MV-4-11 (cell line): ENCODE results near the gene INAVA.
"Not testable (repeated sequence)": the region's sequence is repeated elsewhere in the genome, so short reads cannot be mapped to it uniquely, and the experiment has no call there.

Source experiments
- DNase-seq: peaks from one replicate; lab custom pipeline; 2025; lab: John Stamatoyannopoulos, UW

The INAVA gene

DNA sequence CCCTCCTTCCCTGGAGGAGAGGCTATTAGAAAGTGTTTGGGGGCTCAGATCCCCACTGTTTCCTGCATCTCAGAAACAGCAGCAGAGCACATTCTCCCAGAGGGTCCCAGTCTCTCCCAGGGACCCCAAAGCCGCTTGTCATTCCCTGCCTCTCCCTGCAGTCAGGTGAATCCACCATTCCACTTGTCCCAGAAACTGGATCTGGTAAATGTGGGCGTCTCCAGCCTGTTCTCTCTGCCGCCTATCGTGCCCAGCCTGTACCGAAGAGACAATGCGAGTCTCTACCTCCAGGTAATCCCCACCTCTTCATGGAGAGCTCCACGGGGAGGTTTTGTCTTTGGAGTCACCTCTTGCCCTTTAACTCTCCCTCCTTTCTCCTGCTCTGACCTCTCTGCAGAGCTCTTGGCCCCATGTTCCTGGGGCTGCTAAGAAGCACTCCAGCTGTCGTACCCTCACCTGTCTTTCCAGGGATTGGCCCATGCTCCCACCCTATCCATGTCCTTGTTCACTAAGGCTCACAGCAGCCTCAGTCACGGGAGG lies 26.9 kb downstream of the INAVA start:
- no peak for DNase-seq

DNA sequence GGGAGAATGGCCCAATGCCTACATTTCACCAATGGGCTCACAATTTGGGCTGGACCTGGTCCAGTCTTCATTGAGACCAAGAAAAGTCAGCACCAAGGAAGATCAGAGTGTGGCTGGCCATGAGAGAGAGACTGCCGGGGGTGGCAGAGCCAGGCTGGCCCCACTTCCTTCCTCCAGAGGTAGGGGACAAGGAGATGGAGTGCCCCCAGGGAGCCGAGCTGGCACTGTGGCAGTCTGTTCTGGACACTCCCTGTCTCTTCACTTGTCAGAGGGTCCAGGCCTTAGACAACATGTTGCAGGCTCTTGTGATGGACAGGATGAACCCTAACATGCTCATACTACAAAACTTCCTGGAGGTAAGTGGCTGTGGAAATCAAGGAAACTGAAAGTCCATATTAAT lies 27.7 kb downstream of the INAVA start:
- DNase-seq, result no peak

DNA sequence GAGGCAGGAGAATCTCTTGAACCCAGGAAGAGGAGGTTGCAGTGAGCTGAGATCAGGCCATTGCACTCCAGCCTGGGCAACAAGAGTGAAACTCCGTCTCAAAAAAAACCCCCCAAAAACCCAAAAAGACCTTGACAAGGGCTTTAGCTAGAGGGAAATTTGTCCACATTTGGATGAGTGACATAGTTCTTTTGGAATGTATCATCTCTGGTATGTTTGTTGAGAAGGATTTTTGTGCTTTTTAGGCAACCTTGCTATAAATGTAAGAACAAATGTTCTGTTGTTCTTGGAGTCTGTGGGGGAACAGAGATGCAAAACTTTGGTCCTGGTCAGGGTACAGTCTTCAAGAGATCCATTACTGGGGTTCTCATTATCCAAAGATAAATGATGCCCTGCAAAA lies 28.9 kb downstream of the INAVA start:
- no peak for DNase-seq

DNA sequence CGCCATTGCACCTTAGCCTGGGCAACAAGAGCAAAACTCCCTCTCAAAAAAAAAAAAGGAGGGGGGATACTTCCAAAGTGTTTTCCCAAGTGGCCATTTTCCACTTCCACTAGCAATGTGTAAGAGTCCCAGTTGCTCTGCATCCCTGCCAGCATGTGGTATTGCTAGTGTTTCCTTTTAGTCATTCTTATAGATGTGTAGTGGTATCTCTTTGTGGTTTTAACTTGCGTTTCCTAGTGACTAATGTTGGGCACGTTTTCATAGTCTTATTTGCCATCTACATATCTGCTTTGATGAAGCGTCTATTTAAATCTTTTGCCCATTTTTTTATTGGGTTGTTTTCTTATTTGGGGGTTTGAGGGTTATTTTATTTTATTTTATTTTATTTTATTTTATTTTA lies 31.1 kb downstream of the INAVA start:
- DNase-seq, result peak; percentile 75

DNA sequence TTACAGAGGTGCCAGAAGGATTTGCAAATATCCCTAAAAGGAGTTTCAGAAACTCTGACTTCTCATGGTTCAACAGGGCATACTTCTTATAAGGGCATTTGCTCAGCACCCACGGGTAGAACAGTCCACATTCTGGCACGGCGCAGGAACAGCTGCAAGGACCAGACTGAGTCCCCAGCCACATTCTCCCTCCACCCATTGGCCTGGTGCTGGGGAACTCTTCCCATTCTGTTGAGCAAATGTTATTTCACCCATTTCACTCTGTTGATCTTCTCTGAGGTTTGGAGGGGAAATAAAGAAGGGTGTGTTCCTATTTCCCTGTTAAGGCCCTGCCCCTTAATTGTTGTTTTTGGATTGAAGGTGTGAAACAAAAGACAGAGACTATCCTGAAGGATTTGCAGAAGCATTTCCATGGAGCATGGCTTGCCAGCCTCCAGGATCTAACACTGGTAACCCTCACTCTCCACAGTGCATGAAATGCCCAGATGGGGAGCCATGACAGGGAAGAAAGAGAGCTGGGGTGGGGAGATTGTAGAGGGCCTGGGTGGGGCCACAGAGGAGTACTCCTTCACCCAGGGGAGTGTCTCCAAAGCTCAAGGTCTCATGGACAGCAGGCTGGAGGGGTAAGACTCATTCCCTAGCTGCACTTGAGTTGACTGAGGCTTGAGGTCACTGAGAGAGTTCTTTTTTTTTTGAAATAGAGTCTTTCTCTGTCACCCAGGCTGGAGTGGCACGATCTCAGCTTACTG lies 35.0 kb downstream of the INAVA start:
- DNase-seq, result no peak

DNA sequence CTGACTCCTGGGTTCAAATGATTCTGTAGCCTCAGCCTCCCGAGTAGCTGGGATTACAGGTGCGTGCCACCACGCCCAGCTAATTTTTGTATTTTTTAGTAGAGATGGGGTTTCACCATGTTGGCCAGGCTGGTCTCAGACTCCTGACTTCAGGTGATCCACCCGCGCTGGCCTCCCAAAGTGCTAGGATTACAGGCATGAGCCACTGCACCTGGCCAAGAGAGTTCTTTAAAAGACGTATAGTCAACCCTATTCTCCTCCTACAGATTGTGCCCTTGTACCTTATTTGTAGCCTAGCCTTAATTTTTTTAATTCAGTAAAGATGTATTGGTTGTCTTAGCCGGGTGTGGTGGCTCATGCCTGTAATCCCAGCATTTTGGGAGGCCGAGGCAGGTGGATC lies 35.6 kb downstream of the INAVA start:
- not testable (repeated sequence) for DNase-seq

DNA sequence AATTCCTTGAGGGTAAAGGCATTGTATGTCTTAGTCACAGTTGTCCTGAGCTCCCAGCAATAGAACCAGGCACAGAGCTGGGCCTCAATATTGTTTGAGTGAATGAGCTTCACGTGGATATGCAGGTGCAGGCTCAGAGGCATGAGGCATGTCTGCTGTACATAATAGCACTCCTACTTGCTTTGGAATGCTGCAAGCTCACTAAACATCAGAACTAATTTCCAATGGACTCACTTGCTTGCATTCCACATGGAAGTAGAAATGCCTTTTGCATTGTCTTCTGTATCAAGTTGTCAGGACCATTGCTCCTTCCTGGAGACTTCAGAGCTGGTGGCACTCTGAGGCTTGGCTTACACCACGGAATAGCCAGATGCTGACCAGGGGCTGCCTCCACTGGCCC lies 37.1 kb downstream of the INAVA start:
- DNase-seq, result no peak

DNA sequence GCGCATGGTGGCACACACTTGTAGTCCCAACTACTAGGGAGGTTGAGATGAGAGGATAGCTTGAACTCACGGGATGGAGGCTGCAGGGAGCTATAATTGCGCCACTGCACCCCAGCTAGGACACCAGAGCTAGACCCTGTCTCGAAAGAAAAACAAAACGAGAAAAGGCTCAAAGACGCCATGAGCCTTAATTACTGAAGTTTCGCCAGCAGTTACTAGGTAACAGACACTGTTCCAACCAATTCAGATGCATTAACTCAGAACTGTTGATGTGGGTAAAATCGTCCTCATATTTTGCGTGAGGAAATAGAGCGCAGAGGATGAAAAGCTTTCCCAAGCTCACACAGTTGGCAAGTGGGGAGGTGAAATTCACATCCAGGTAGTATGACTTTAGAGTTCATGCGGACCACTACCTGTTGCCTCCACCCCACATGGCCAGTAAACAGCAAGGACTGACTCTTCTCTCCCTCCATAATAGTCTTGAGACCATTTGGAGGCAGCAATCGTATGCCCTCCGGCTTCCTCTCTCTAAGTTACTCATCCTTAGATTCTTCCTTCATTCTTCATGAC lies 40.1 kb downstream of the INAVA start:
- DNase-seq, result no peak

DNA sequence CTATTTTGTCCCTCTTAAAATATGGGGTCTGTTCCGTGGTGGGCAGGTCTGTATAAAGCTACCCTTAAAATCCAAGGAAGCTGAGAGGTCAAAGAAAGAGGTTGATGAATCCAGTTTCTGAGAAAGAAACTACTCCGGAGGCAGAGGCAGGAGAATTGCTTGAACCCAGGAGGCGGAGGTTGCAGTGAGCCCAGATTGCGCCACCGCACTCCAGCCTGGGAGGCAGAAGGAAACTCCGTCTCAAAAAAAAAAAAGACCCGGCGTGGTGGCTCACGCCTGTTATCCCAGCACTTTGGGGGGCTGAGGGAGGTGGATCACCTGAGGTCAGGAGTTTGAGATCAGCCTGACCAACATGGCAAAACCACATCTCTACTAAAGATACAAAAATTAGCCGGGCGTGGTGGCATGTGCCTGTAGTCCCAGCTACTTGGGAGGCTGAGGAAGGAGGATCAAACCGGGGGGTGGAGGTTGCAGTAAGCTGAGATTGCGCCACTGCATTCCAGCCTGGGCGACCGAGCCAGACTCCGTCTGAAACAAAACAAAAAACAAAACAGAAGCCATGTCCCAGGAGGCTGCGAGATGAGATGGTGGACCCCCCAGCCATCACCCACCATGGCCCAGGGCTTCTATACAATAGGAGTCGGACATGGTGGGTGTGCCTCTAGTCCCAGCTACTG lies 40.7 kb downstream of the INAVA start:
- not testable (repeated sequence) for DNase-seq

DNA sequence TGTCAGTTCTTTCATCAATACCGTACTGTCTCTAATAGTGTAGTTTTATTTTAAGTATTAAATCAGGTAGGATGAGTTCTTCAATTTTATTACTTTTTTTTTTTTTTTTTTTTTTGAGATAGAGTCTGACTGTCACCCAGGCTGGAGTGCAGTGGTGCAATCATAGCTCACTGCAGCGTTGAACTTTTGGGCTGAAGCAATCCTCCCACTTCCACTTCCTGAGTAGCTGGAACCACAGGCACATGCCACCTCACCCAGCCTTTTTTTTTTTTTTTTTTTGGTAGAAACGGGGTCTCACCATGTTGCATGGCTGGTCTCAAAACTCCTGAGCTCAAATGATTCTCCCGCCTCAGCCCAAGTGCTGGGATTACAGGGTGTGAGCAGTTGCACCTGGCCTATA lies 44.3 kb downstream of the INAVA start:
- DNase-seq, result peak; percentile 96

DNA sequence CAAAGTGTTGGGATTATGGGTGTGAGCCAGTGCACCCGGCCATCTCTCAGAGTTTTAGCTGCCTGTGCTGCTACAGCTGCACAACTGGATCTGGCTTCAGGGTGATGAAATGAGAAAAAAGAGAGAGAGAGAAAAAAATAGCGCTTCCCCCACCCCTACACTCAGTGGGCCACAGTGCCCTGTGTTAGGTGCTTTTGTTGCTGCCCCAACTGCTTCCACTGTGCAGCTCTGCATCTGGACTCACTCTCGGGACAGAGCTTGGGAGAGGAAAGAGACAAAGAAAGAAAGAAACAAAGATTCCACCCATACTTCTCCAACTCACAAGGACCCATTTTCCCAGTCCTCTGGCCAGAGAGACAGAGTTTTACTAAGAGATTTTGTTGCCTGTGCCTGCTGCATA lies 50.4 kb downstream of the INAVA start:
- no peak for DNase-seq

DNA sequence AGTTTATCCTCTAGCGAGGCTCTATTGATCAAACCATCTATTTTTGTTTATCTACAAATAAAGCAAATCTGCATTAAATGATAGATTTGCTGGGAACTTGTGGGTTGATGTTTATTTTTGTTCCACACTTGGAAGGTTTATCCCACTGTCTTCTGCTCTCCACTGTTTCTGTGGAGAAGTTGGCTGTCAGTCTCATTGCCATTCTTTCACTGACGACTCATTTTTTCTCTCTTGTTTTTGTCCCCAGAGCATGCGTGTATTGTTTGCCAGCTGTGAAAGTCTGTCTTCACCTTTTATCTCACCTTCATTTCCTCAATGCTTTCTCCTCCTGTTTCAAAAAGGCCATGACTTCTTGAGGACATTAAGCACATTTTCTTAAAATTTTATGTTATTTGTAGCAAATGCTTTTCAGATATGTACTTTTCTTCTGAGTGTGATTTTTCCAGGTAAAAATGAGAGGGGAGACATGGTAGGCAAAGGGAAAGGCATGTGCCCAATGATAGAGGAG lies 52.4 kb downstream of the INAVA start:
- no peak for DNase-seq

DNA sequence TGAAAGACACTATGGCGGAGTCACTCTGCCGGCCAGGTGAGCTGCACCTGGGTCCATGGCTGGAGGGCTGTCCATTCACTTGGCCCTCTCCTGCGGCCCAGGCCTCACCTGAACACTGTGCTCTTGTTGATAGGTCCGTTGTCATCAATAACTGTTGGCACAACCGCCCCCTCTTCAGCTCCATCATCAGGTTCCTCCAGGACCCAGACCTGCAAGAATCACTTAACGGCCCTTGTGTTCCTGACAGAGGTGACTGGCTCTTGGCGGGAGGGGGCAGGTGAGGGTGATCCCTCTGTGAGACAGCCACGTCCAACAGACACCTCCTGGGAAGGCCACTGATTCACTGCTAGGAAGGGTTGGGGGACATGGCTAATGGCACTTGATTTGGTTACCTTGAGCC lies 54.9 kb downstream of the INAVA start:
- DNase-seq, result no peak

DNA sequence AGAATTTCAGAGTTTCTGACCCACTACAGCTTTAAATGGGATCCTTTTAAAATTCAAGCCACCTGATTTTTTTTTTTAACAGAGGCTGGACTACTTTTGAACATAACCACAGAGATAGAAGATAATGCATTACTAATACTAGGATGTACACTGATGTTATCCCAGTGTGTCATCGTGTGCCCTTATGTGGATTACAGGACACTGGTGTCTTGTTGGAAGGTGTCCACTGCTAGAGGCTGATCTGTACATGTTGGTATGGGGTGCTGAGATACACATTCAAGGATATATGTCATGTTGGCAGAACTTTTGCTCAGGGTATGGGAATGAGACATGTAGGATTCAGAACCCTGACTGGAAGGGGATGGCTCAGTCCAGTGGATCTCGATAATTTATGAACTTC lies 56.3 kb downstream of the INAVA start:
- DNase-seq, result no peak

DNA sequence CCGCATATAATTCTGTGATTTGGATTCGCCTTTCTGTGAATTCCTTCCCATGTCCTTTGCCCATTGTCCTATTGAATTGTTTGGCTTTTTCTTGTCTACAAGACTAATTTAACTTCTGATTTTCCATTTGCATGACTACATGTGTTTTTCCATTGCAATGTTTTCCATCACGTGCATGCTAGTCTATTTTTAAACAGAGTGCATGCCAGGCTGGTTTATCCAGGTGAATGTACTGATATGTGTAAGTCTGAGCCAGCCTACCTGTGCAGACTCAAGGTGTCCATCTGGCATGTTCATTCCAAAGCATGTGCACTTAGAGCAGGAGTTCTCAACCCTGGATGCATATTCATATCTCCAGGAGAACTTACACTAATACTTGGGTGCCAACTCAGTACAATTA lies 59.7 kb downstream of the INAVA start:
- DNase-seq, result no peak

DNA sequence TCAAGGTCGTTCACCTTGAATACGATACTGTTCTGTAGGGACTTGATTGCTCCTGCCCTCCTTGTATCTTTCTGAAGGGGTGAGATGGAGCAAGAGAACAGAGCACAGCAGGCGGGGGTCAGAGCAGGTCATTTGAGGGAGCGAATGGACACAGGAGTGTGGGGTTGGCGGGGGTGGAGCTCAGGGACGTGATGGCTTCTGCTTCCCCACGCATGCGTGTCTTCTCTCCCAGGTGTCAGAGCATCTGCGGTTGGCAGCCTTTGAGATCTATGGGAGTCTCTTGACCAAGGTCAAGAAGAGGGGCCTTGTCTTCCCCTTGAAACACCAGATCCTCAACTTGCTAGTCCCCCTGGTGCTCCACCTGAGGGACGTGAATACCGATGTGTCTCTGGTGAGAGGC lies 63.9 kb downstream of the INAVA start:
- DNase-seq, result no peak

DNA sequence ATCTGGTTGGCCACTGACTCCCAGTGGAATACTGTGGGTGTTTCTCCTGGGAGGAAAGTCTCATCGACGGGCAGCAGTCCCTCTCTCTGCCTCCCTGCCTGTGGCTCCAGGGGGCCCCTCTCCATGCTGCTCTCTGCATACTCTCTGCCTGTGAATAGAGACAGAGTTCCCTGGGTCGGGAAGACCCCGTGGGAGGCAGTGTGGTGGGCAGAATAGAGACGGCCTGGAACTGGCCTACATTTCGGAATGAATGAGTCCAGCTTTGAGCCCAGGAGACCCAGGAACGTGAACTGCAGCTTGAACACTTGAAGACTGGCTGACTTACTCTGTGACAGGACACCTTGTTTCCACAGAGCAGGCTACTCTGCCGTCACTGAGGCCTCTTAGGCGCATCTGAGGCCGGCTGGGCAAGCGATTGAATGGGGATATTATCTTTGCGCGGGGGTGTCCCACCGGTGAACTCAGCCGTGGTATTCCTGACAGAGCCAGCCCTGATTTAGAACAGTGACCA lies 64.8 kb downstream of the INAVA start:
- DNase-seq, result no peak

DNA sequence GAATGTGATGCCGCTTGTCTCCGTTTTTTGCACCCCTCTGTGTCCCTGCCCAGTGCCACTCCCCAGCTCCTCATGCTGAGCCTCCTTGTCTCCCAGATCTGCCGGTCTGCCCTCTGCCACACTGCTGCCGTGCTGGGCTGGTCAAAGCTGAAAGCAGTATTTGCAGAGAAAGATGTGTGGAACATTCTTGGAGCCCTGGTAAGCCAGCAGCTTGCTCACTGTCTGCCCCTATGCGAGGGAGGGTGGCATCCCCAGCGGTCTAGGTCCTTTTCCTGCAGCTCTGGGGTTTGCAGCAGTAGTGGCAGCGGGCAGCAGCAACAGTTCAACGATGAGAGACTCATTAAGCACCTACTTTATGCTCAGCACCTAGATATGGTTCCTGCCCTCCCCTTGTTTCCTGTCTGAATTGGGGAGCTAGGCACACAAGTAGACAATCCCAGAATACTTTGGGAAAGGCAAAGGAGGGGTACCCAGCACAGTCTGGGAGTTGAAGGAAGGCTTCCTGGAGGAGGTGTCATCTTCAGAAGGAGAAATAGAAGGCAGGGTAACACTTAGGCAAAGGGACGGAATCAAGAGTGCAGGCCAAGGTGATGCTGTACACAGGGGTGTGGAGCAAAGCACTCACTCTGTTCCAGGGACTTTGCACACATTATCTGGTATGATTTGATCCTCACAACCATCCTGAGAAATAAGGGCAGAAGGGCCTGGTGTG lies 65.7 kb downstream of the INAVA start:
- DNase-seq, result no peak

DNA sequence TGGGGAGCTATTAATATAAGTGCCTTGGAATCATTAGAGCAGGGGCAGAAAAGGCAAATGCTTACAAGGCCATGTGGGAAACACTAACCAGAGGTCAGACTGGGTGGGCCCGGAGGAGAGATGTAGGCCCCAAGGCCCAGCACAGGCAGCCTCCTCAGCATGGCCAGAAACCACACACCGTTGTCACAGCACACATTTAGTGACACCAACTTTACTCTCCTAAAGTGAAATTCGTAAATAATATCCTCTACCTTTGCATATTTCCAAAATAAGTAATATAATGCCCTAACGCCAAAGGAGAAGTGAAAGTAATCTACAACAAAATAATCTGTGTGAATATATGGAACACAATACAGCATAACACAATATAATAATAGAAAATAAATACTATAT lies 66.2 kb downstream of the INAVA start:
- no peak for DNase-seq

DNA sequence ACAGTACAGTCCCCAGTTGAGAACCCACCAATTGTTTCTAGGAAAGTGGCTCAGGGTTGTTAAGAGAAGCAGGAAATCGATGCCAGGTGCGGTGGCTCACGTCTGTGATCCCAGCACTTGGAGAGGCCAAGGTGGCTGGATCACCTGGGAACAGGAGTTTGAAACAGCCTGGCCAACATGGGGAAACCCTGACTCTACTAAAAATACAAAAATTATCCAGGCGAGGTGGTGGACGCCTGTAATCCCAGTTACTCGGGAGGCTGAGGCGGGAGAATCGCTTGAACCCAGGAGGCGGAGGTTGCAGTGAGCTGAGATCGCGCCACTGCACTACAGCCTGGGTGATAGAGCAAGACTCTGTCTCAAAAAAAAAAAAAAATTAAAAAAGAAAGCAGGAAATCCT lies 67.5 kb downstream of the INAVA start:
- DNase-seq, result not testable (repeated sequence)

DNA sequence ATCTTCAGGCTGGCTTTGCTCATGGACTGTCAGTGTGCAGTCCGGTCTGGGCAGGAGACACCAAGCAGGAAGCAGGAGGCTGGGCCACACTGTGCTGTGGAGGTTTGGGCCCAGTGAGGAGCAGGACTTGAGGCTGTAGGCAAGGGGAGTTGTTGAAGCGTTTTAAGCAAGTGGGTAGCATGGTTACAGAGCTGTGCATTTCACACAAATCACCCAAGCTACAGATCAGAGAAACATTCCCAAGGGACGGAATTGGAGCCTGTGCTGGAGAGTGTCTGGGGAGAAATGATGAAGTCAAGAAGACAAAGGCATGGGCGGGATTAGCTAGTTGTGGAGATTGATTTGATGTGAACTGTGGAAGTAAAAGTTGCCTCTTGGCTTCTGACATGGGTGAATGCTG lies 67.9 kb downstream of the INAVA start:
- DNase-seq, result no peak

DNA sequence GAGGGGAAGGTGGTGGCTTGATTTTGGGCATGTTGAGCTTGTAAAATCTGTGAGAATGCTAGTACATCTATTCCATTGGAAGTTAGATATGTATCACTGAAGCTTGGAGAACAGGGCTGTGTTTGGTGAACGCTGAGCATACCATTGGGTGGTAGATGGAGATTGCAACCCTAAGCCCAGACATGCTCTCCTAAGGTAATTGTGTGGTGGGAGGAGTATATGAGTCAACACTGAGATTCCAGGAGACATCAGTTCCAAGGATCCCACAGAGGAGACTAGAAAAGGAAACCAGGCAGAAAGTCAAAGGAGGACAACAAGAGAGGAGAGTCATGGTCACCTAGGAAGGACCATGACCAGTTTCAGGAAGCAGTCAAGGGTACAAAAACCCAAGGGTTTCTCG lies 68.4 kb downstream of the INAVA start:
- no peak for DNase-seq
